ENCODE measurements around the gene NOL4L.

The NOL4L gene

GRCh38 chr20:32481311-32482142, 103.6 kb downstream of the NOL4L start:
- no peak for DNase-seq

- no peak for DNase-seq
Observed at GRCh38 chr20:32480371-32481241, 104.5 kb downstream of the NOL4L start.

GRCh38 chr20:32479697-32480171, 105.4 kb downstream of the NOL4L start:
- no peak for DNase-seq

GRCh38 chr20:32479012-32479411, 106.1 kb downstream of the NOL4L start:
- DNase-seq: no peak

GRCh38 chr20:32478576-32478975, 106.6 kb downstream of the NOL4L start:
- DNase-seq: no peak

- no peak for DNase-seq
Observed at GRCh38 chr20:32477594-32478512, 107.3 kb downstream of the NOL4L start.

- no peak for DNase-seq
Observed at GRCh38 chr20:32476684-32477593, 108.2 kb downstream of the NOL4L start.

- DNase-seq: peak; percentile 85 to 89
Observed at GRCh38 chr20:32474967-32475811, 109.9 kb downstream of the NOL4L start.

GRCh38 chr20:32474717-32474966, 110.5 kb downstream of the NOL4L start:
- no peak for DNase-seq

- DNase-seq: no peak
Observed at GRCh38 chr20:32474009-32474716, 111.0 kb downstream of the NOL4L start.

- no peak for DNase-seq
Observed at GRCh38 chr20:32473231-32474008, 111.7 kb downstream of the NOL4L start.

- DNase-seq: no peak
Observed at GRCh38 chr20:32472581-32473207, 112.4 kb downstream of the NOL4L start.

GRCh38 chr20:32470940-32471339, 114.2 kb downstream of the NOL4L start:
- DNase-seq: no peak

- peak; percentile 42 to 43 for DNase-seq
Observed at GRCh38 chr20:32470025-32470861, 114.9 kb downstream of the NOL4L start.

- no peak for DNase-seq
Observed at GRCh38 chr20:32468860-32469259, 116.3 kb downstream of the NOL4L start.

GRCh38 chr20:32468313-32468640, 116.9 kb downstream of the NOL4L start:
- no peak for DNase-seq

- no peak for DNase-seq
Observed at GRCh38 chr20:32467506-32468312, 117.4 kb downstream of the NOL4L start.

Measured in Kasumi-1 (cell line).